Measurements from ENCODE around the gene CRACR2A. TPM values are rescaled to one million over a fixed set of nuclear protein-coding genes. Genes with fewer than 3 reads are reported as not detected.

The CRACR2A gene
- total and polyA plus RNA-seq, 2 of the 4 experiments (the other 2 are of a cell fraction), result 0.54 to 0.60 TPM

GRCh38 chr12:3598896-3599860 is 153.7 kb downstream of the CRACR2A start:
- no peak overlapping the region for H2BK15ac ChIP-seq (ENCODE audit: low read depth, low read length)
- no peak overlapping the region for H3K4me3 ChIP-seq (ENCODE audit: insufficient read depth, low read depth, low read length)
- no peak overlapping the region for H3K9ac ChIP-seq (ENCODE audit: low read depth, low read length)
- in situ Hi-C loops (cut with MboI; ENCODE audit: low sequenced_read_pairs), result no loop called here
- H3K23ac ChIP-seq (ENCODE audit: low read depth, low read length), result no peak overlapping the region
- H3K27ac ChIP-seq (ENCODE audit: insufficient read depth, low read length), result no peak overlapping the region
- H3K79me1 ChIP-seq (ENCODE audit: low read depth in 1 of 2, low read length in 2 of 2), result no peaks in the 10 kb centered on the region
- H2AFZ ChIP-seq (replicated peaks; ENCODE audit: low read length, poor library complexity), result no peak overlapping the region
- ChIA-PET POLR2A (ENCODE audit: unreplicated experiment) (no interaction called here), CTCF (no interaction called here)
- no peaks in the 10 kb centered on the region for H4K20me1 ChIP-seq (ENCODE audit: insufficient read depth, low read length)
- no peak for TF ChIP-seq BHLHE40 (IDR thresholded peaks at IDR 0.05; ENCODE audit: low read depth, low read length)
- TF ChIP-seq MAFK (IDR thresholded peaks at IDR 0.05; ENCODE audit: low read depth, low read length), result no peak
- TF ChIP-seq, protein P1, sequence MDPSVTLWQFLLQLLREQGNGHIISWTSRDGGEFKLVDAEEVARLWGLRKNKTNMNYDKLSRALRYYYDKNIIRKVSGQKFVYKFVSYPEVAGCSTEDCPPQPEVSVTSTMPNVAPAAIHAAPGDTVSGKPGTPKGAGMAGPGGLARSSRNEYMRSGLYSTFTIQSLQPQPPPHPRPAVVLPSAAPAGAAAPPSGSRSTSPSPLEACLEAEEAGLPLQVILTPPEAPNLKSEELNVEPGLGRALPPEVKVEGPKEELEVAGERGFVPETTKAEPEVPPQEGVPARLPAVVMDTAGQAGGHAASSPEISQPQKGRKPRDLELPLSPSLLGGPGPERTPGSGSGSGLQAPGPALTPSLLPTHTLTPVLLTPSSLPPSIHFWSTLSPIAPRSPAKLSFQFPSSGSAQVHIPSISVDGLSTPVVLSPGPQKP (IDR thresholded peaks at IDR 0.05; ENCODE audit: borderline replicate concordance, low read depth, low read length), result no peak
- TF ChIP-seq USF2 (IDR thresholded peaks at IDR 0.05; ENCODE audit: low read depth, low read length), result no peak
- TF ChIP-seq MXI1 (IDR thresholded peaks at IDR 0.05; ENCODE audit: borderline replicate concordance, low read depth, low read length), result no peak
- TF ChIP-seq RAD21 (IDR thresholded peaks at IDR 0.05; ENCODE audit: low read length), result no peak
- TF ChIP-seq CEBPB (IDR thresholded peaks at IDR 0.05; ENCODE audit: low read depth, low read length), result no peak
- no peak overlapping the region for H2BK5ac ChIP-seq (ENCODE audit: low read depth, low read length, poor library complexity, severe bottlenecking)
- H3K9me1 ChIP-seq (ENCODE audit: insufficient read depth, low read length), result no peaks in the 10 kb centered on the region
- H3K4me1 ChIP-seq (ENCODE audit: control insufficient read depth, insufficient read depth, low read length), result no peaks in the 10 kb centered on the region
- H2BK20ac ChIP-seq (ENCODE audit: low read depth, low read length), result no peak overlapping the region
- H3K4me2 ChIP-seq (ENCODE audit: low read depth, low read length), result no peak overlapping the region
- H3K36me3 ChIP-seq (ENCODE audit: control insufficient read depth, insufficient read depth, low read length), result no peaks in the 10 kb centered on the region
- BruUV-seq (replicated peaks), result no TSS peak
- dilution Hi-C loops (cut with HindIII; ENCODE audit: low sequenced_read_pairs, unreplicated experiment), result no loop called here
- intact Hi-C loops (cut with micrococcal nuclease), result no loop called here
- no peaks in the 10 kb centered on the region for H3K9me3 ChIP-seq (ENCODE audit: control insufficient read depth, insufficient read depth, low read length)
- no peak overlapping the region for H2AK5ac ChIP-seq (ENCODE audit: low read depth, low read length)
- no peak overlapping the region for H2AK9ac ChIP-seq (replicated peaks; ENCODE audit: low read depth, low read length, poor library complexity)
- H2BK120ac ChIP-seq (ENCODE audit: low read depth, low read length), result no peak overlapping the region
- WGBS, 2 experiments (ENCODE audit: extremely low coverage in 2 of 2, insufficient read length in 1 of 2), result 29% methylated on average over 4 of the region's 17 CpGs; no CpG with 5 or more reads in 1 of the 2 experiments
- no peak overlapping the region for H3K4ac ChIP-seq (ENCODE audit: low read depth, low read length)
- no peak overlapping the region for H3K14ac ChIP-seq (replicated peaks; ENCODE audit: low read depth, low read length)
- no peak overlapping the region for H4K91ac ChIP-seq (ENCODE audit: insufficient read depth, low read depth, low read length)
- H3K56ac ChIP-seq (ENCODE audit: extremely low read depth, insufficient read depth, low read length), result no peak overlapping the region
- H4K8ac ChIP-seq (ENCODE audit: low read depth in 2 of 2, low read length in 2 of 2), result no peak overlapping the region
- H3K18ac ChIP-seq (ENCODE audit: low read depth, low read length), result no peak overlapping the region
- ATAC-seq (ENCODE audit: low read depth) (no peak), DNase-seq (no peak)
- no peak overlapping the region for H4K5ac ChIP-seq (ENCODE audit: low read depth, low read length)
- H3K27me3 ChIP-seq (ENCODE audit: control insufficient read depth, insufficient read depth, low read length), result no peaks in the 10 kb centered on the region

All from IMR-90 (cell line).